ENCODE data around the gene ANTXR1.

ANTXR1 gene

DNA sequence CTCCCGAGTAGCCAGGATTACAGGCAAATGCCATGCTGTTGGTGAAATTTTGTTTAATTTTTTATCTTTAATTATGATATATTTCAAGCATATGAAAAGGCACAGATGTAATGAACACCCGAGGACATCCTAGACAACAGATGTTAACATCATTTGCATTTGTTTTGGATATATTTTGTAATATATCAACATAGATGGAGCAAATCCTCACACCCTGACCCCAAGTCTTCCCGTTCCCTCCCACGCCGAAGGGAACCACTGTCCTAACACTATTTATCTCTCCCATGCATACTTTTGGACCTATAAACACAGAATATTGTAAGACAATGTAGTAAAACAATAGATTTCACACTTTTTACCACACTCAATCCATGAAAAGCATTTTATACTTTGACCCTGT, 274.6 kb downstream of the ANTXR1 start:
- no peak overlapping the region for H3K4me3 ChIP-seq (IDR thresholded peaks at IDR 0.05; ENCODE audit: insufficient read depth, low read depth, low read length)
- H3K36me3 ChIP-seq (ENCODE audit: insufficient read depth) = no peaks in the 10 kb centered on the region
- no peak overlapping the region for H3K9ac ChIP-seq
- TF ChIP-seq, protein P1, sequence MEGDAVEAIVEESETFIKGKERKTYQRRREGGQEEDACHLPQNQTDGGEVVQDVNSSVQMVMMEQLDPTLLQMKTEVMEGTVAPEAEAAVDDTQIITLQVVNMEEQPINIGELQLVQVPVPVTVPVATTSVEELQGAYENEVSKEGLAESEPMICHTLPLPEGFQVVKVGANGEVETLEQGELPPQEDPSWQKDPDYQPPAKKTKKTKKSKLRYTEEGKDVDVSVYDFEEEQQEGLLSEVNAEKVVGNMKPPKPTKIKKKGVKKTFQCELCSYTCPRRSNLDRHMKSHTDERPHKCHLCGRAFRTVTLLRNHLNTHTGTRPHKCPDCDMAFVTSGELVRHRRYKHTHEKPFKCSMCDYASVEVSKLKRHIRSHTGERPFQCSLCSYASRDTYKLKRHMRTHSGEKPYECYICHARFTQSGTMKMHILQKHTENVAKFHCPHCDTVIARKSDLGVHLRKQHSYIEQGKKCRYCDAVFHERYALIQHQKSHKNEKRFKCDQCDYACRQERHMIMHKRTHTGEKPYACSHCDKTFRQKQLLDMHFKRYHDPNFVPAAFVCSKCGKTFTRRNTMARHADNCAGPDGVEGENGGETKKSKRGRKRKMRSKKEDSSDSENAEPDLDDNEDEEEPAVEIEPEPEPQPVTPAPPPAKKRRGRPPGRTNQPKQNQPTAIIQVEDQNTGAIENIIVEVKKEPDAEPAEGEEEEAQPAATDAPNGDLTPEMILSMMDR (conservative IDR thresholded peaks at IDR 0.05; ENCODE audit: low read depth, low read length) = no peak
- H3K4me2 ChIP-seq = no peak overlapping the region
- no peak overlapping the region for H3K27ac ChIP-seq
- H4K20me1 ChIP-seq (ENCODE audit: insufficient read depth) = no peaks in the 10 kb centered on the region
- no peaks in the 10 kb centered on the region for H3K4me1 ChIP-seq (ENCODE audit: low read depth, poor library complexity, severe bottlenecking)
- no peaks in the 10 kb centered on the region for H3K79me2 ChIP-seq (ENCODE audit: insufficient read depth, low read depth)
- H2AFZ ChIP-seq (ENCODE audit: low read depth) = no peak overlapping the region
- no peaks in the 10 kb centered on the region for H3K27me3 ChIP-seq (ENCODE audit: insufficient read depth, low read depth)

DNA sequence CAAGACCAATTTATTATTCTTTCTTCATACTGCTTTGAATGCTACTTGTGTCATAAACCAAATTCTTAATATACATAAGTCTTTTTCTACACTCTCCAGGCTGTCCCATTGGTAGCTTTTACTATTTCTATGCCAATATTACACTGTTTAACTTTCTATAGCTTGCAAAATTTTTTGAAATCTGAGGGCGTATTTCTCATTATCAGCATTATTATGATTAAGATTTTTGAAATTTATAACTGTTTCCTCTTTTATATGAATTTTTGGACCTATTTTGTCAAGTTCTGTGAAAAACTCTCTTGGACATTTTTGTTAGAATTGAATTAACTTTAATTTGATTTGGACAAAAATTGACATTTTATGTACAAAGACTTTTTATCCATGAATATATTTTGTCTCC, 275.4 kb downstream of the ANTXR1 start:
- Histone ChIP-seq H3K4me3 (IDR thresholded peaks at IDR 0.05; ENCODE audit: insufficient read depth, low read depth, low read length) (no peak overlapping the region), H3K4me2 (no peak overlapping the region), H3K36me3 (ENCODE audit: insufficient read depth) (no peaks in the 10 kb centered on the region), H3K9ac (no peak overlapping the region), H3K27ac (no peak overlapping the region), H3K79me2 (ENCODE audit: insufficient read depth, low read depth) (no peaks in the 10 kb centered on the region), H4K20me1 (ENCODE audit: insufficient read depth) (no peaks in the 10 kb centered on the region), H2AFZ (ENCODE audit: low read depth) (no peak overlapping the region), H3K27me3 (ENCODE audit: insufficient read depth, low read depth) (no peaks in the 10 kb centered on the region), H3K4me1 (ENCODE audit: low read depth, poor library complexity, severe bottlenecking) (no peaks in the 10 kb centered on the region)
- TF ChIP-seq, protein P1 (conservative IDR thresholded peaks at IDR 0.05; ENCODE audit: low read depth, low read length) = no peak

DNA sequence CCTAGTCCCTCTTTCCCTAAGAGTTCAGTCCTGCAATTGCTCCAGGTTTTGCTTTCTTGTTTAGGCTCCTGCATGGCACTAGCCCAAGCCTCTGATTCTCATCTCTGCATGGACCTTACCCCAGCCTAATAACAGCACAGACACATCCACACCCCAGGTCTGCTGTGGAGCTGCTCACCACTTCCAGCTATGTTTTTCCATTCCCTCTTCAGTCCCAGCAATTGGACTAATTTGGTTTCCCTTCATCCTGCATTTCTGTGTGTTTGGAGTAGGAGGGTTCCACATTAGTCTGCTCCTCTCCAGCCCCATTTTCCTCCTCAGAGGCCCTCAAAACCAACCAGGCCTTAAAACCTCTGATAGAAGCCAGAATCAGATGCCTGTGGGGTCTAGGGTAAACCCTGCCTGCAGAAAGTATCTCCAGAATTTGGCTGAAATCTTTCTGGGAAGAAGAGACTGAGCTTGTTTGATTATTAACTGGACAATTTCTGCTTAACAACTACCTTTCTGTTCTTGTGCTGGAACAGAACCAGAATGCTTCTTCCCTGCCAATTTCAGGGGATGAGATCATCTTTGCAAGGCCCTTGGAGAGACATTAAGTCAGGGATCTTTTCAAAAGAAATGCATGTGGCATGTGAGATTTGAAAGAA, 278.1 kb downstream of the ANTXR1 start:
- H3K4me1 ChIP-seq (ENCODE audit: low read depth, poor library complexity, severe bottlenecking) = no peaks in the 10 kb centered on the region
- TF ChIP-seq, protein P1 (conservative IDR thresholded peaks at IDR 0.05; ENCODE audit: low read depth, low read length) = no peak
- H3K9ac ChIP-seq = no peak overlapping the region
- no peaks in the 10 kb centered on the region for H3K27me3 ChIP-seq (ENCODE audit: insufficient read depth, low read depth)
- no peak overlapping the region for H2AFZ ChIP-seq (ENCODE audit: low read depth)
- no peaks in the 10 kb centered on the region for H3K79me2 ChIP-seq (ENCODE audit: insufficient read depth, low read depth)
- no peak overlapping the region for H3K4me2 ChIP-seq
- H4K20me1 ChIP-seq (ENCODE audit: insufficient read depth) = no peaks in the 10 kb centered on the region
- H3K27ac ChIP-seq = no peak overlapping the region
- no peak overlapping the region for H3K4me3 ChIP-seq (IDR thresholded peaks at IDR 0.05; ENCODE audit: insufficient read depth, low read depth, low read length)
- no peaks in the 10 kb centered on the region for H3K36me3 ChIP-seq (ENCODE audit: insufficient read depth)

DNA sequence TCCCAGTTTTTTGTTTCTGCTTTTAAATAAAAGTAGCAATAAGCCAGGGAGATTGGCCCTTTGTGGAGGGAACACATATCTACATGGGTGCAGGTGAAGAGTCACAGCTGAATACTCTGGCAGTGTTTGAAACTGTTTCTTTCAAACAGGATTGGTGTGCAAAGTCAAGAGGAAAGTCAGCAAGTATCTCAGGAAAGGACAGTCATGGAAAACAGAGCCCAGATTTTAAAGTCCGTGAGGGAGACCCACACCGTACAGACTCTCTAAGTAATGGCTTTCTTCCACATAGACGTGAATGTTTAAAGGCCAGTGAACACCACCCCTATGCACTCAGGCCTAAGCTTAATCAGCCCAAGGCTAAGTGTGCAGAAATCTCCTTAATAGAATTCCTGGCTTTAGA, 278.7 kb downstream of the ANTXR1 start:
- no peaks in the 10 kb centered on the region for H3K36me3 ChIP-seq (ENCODE audit: insufficient read depth)
- no peaks in the 10 kb centered on the region for H3K79me2 ChIP-seq (ENCODE audit: insufficient read depth, low read depth)
- no peak overlapping the region for H2AFZ ChIP-seq (ENCODE audit: low read depth)
- H3K4me1 ChIP-seq (ENCODE audit: low read depth, poor library complexity, severe bottlenecking) = no peaks in the 10 kb centered on the region
- no peak overlapping the region for H3K4me2 ChIP-seq
- no peak overlapping the region for H3K4me3 ChIP-seq (IDR thresholded peaks at IDR 0.05; ENCODE audit: insufficient read depth, low read depth, low read length)
- no peaks in the 10 kb centered on the region for H4K20me1 ChIP-seq (ENCODE audit: insufficient read depth)
- no peak overlapping the region for H3K9ac ChIP-seq
- no peak overlapping the region for H3K27ac ChIP-seq
- TF ChIP-seq, protein P1 (conservative IDR thresholded peaks at IDR 0.05; ENCODE audit: low read depth, low read length) = no peak
- no peaks in the 10 kb centered on the region for H3K27me3 ChIP-seq (ENCODE audit: insufficient read depth, low read depth)

Data from KMS-11 (cell line).